HCT116 (cell line): Measurements from ENCODE around the gene GEN1. TPM values are rescaled to one million over a fixed set of nuclear protein-coding genes. Genes with fewer than 3 reads are reported as not detected.

ENCODE experiments used
- ATAC-seq: fragments of 200-7000 bp; cut with Tn5 transposase; 2 replicates; pipeline ENCODE4 v1.9.1; 2020; ENCODE audit warnings: mild to moderate bottlenecking, moderate library complexity
- BruUV-seq: library from RNA; stranded (reverse); fragments of 400-500 nt; replicated peaks from 2 replicates; lab custom pipeline; 2021; lab: Mats Ljungman, UMichigan
- CTCF ChIA-PET: fragments of 300-600 bp; sonication (Branson Sonifier 250); formaldehyde crosslinking; loops from one replicate; lab custom pipeline; 2021; ENCODE audit warnings: antibody characterized with exemption; lab: Charles Lee
- POLR2A ChIA-PET: fragments of 300-600, 350-600 bp; sonication (Branson Sonifier 250); formaldehyde crosslinking; loops from one replicate; lab custom pipeline; 2021; ENCODE audit warnings: antibody characterized with exemption; lab: Charles Lee
- RAD21 ChIA-PET, 2 experiments: fragments of 300-600 bp; sonication (Branson Sonifier 250); formaldehyde crosslinking; loops; one replicate each; lab custom pipeline; 2023; ENCODE audit warnings: low total read pairs in 2 of 2; ENCODE audit not compliant: uncharacterized antibody in 2 of 2, unreplicated experiment in 2 of 2, low non-redundant PET in 1 of 2; lab: Charles Lee
- DNase-seq: peaks from one replicate; pipeline ENCODE4 v3.0.0-alpha.2; 2010; ENCODE audit warnings: low read depth, low spot score
- H2AFZ ChIP-seq: fragments of 200-600 bp; shearing (Covaris generic), sonication (generic); 2 replicates; pipeline ENCODE4 v1.6.1; 2017; ENCODE audit warnings: low read depth, mixed run types, mixed read lengths, antibody characterized with exemption, low read length; ENCODE audit not compliant: poor library complexity, severe bottlenecking
- H3K27ac ChIP-seq: 2 replicates; pipeline ENCODE4 v1.5.1; 2012; ENCODE audit warnings: low read depth, low read length
- H3K27me3 ChIP-seq: fragments of 200-600 bp; sonication (generic); 2 replicates; pipeline ENCODE4 v1.6.1; 2016; ENCODE audit warnings: mixed run types, low read length, mixed read lengths; ENCODE audit not compliant: insufficient read depth
- H3K36me3 ChIP-seq, 2 experiments: fragments of 200-500 bp in 1 of 2; fragments of 200-600 bp in 1 of 2; sonication (Bioruptor generic) in 1 of 2; sonication (generic) in 1 of 2; 2 replicates each; pipeline versions ENCODE4 v1.5.1 to v1.6.1; 2014 to 2016; ENCODE audit warnings: low read length in 2 of 2, inconsistent platforms in 1 of 2, mixed read lengths in 1 of 2, mixed run types in 1 of 2; ENCODE audit not compliant: insufficient read depth in 2 of 2, control insufficient read depth in 1 of 2
- H3K4me1 ChIP-seq, 2 experiments: fragments of 200-600 bp in 1 of 2; sonication (generic) in 1 of 2; 2 replicates each; pipeline versions ENCODE4 v1.5.1 to v1.6.1; 2012 to 2017; ENCODE audit warnings: low read length in 2 of 2, inconsistent platforms in 1 of 2, mild to moderate bottlenecking in 1 of 2, mixed read lengths in 1 of 2, mixed run types in 1 of 2, moderate library complexity in 1 of 2; ENCODE audit not compliant: insufficient read depth in 2 of 2, control insufficient read depth in 1 of 2
- H3K4me2 ChIP-seq: fragments of 200-600 bp; sonication (generic); 2 replicates; pipeline ENCODE4 v1.6.1; 2017; ENCODE audit warnings: mixed run types, low read length, mixed read lengths
- H3K4me3 ChIP-seq, 2 experiments: fragments of 200-600 bp in 1 of 2; sonication (generic) in 1 of 2; replicated peaks in 1 of 2; 2 replicates each; pipeline ENCODE4 v1.5.1; 2011 to 2016; ENCODE audit warnings: low read length in 2 of 2, control low read depth in 1 of 2, low read depth in 1 of 2, mild to moderate bottlenecking in 1 of 2, mixed read lengths in 1 of 2, mixed run types in 1 of 2
- H3K79me2 ChIP-seq: fragments of 200-600 bp; sonication (generic); 2 replicates; pipeline ENCODE4 v1.6.1; 2017; ENCODE audit warnings: mild to moderate bottlenecking, mixed run types, low read length, moderate library complexity, mixed read lengths; ENCODE audit not compliant: insufficient read depth
- H3K9ac ChIP-seq: fragments of 200-600 bp; sonication (generic); 2 replicates; pipeline ENCODE4 v1.6.1; 2016; ENCODE audit warnings: low read length, mixed read lengths
- H3K9me2 ChIP-seq: fragments of 200-600 bp; sonication (generic), shearing (Covaris generic); 2 replicates; pipeline ENCODE4 v1.6.1; 2017; ENCODE audit warnings: mixed run types, mild to moderate bottlenecking, moderate library complexity; ENCODE audit not compliant: insufficient read depth
- H3K9me3 ChIP-seq, 2 experiments: fragments of 200-500 bp in 1 of 2; fragments of 200-600 bp in 1 of 2; sonication (Bioruptor generic) in 1 of 2; sonication (generic) in 1 of 2; 2 replicates each; pipeline ENCODE4 v1.6.1; 2014 to 2017; ENCODE audit warnings: low read length in 2 of 2, mixed read lengths in 2 of 2, inconsistent platforms in 1 of 2, low read depth in 1 of 2, mild to moderate bottlenecking in 1 of 2, mixed run types in 1 of 2, moderate library complexity in 1 of 2; ENCODE audit not compliant: control insufficient read depth in 1 of 2, insufficient read depth in 1 of 2
- H4K20me1 ChIP-seq: fragments of 200-600 bp; sonication (generic), shearing (Covaris generic); 2 replicates; pipeline ENCODE4 v1.6.1; 2017; ENCODE audit warnings: mixed run types, mild to moderate bottlenecking, moderate library complexity; ENCODE audit not compliant: insufficient read depth
- ATF3 ChIP-seq: IDR thresholded peaks from 2 replicates; pipeline ENCODE4 v1.6.1; 2012
- CEBPB ChIP-seq: IDR thresholded peaks from 2 replicates; pipeline ENCODE4 v1.6.1; 2012; ENCODE audit warnings: low read depth
- EGR1 ChIP-seq: IDR thresholded peaks from 2 replicates; pipeline ENCODE4 v1.6.1; 2012; ENCODE audit warnings: low read depth
- EZH2 ChIP-seq: fragments of 200-600 bp; sonication (generic); IDR thresholded peaks from 2 replicates; pipeline ENCODE4 v1.6.1; 2017; ENCODE audit warnings: antibody characterized with exemption, mixed run types
- EZH2phosphoT487 ChIP-seq: fragments of 200-600 bp; IDR thresholded peaks from 2 replicates; pipeline ENCODE4 v1.6.1; 2018; ENCODE audit warnings: antibody characterized with exemption, borderline replicate concordance
- JUND ChIP-seq: IDR thresholded peaks from 2 replicates; pipeline ENCODE4 v1.6.1; 2012
- RAD21 ChIP-seq: IDR thresholded peaks from 2 replicates; pipeline ENCODE4 v1.6.1; 2012; ENCODE audit warnings: low read depth, mild to moderate bottlenecking
- TCF7L2 ChIP-seq: IDR thresholded peaks from 2 replicates; pipeline ENCODE4 v1.7.0; 2011; ENCODE audit warnings: borderline replicate concordance, inconsistent platforms; ENCODE audit not compliant: insufficient read depth, insufficient read length; ENCODE audit errors: extremely low read depth
- ZBTB33 ChIP-seq: IDR thresholded peaks from 2 replicates; pipeline ENCODE4 v1.6.1; 2011; ENCODE audit warnings: mild to moderate bottlenecking, low read length, moderate library complexity; ENCODE audit not compliant: insufficient replicate concordance; ENCODE audit errors: extremely low read depth
- ZFX ChIP-seq: fragments of 450-650 bp; IDR thresholded peaks from 2 replicates; pipeline ENCODE4 v1.6.1; 2017
- intact Hi-C: fragments of 100-400 bp; cut with micrococcal nuclease; formaldehyde crosslinking; loops from 2 replicates; pipeline ENCODE4 v1.10.0; 2022
- total RNA-seq: library from RNA; stranded (reverse); gene quantifications from one replicate; pipeline ENCODE4 v1.2.1, GENCODE V29; 2021; ENCODE audit not compliant: unreplicated experiment
- TF ChIP-seq, protein P1 (sequence below), 3 experiments: fragments of 200-600 bp in 1 of 3; sonication (generic) in 1 of 3; IDR thresholded peaks in 2 of 3; conservative IDR thresholded peaks in 1 of 3; 2 replicates each; pipeline ENCODE4 v1.5.1; 2012 to 2017; ENCODE audit warnings: low read depth in 2 of 3, low read length in 2 of 3, antibody characterized with exemption in 1 of 3, borderline replicate concordance in 1 of 3, control low read depth in 1 of 3, mild to moderate bottlenecking in 1 of 3, mixed read lengths in 1 of 3, mixed run types in 1 of 3, moderate library complexity in 1 of 3; ENCODE audit not compliant: insufficient read depth in 1 of 3

GEN1 gene
- total RNA-seq, 1 experiment from 2014 or later, result 19.7 TPM

DNA sequence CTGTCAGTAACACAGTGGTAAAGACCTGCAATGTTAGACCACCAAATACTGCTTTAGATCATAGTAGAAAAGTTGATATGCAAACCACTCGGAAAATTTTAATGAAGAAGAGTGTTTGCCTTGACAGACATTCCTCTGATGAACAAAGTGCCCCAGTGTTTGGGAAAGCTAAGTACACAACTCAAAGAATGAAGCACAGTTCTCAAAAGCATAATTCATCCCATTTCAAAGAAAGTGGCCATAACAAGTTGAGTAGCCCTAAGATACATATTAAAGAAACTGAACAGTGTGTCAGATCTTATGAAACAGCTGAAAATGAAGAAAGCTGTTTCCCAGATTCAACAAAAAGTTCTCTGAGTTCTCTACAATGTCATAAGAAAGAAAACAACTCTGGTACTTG lies 27.5 kb downstream of the GEN1 start:
- no peaks in the 10 kb centered on the region for H4K20me1 ChIP-seq
- no peaks in the 10 kb centered on the region for H3K9me2 ChIP-seq
- H3K27ac ChIP-seq, result no peak overlapping the region
- DNase-seq (no peak), ATAC-seq (no peak)
- no peaks in the 10 kb centered on the region for H3K79me2 ChIP-seq
- H3K4me2 ChIP-seq, result no peak overlapping the region
- no peak overlapping the region for H3K9ac ChIP-seq
- H3K9me3 ChIP-seq, result no peaks in the 10 kb centered on the region
- no peaks in the 10 kb centered on the region for H3K27me3 ChIP-seq
- H3K4me1 ChIP-seq, result no peaks in the 10 kb centered on the region
- H3K4me3 ChIP-seq, result no peak overlapping the region
- ChIA-PET POLR2A (no interaction called here), RAD21 (no interaction called here), CTCF (no interaction called here)
- intact Hi-C loops, result no loop called here
- TF ChIP-seq, protein P1, sequence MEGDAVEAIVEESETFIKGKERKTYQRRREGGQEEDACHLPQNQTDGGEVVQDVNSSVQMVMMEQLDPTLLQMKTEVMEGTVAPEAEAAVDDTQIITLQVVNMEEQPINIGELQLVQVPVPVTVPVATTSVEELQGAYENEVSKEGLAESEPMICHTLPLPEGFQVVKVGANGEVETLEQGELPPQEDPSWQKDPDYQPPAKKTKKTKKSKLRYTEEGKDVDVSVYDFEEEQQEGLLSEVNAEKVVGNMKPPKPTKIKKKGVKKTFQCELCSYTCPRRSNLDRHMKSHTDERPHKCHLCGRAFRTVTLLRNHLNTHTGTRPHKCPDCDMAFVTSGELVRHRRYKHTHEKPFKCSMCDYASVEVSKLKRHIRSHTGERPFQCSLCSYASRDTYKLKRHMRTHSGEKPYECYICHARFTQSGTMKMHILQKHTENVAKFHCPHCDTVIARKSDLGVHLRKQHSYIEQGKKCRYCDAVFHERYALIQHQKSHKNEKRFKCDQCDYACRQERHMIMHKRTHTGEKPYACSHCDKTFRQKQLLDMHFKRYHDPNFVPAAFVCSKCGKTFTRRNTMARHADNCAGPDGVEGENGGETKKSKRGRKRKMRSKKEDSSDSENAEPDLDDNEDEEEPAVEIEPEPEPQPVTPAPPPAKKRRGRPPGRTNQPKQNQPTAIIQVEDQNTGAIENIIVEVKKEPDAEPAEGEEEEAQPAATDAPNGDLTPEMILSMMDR (IDR thresholded peaks at IDR 0.05 in 2 of 3, conservative IDR thresholded peaks at IDR 0.05 in 1 of 3; ENCODE audit: borderline replicate concordance in 1 of 3, insufficient read depth in 1 of 3, low read depth in 2 of 3, low read length in 2 of 3), result no peak
- peaks cover 9 to 13% of the 10 kb centered on the region in 2 experiments; a peak in 3 of 4 replicates for H3K36me3 ChIP-seq
- BruUV-seq, result no TSS peak
- H2AFZ ChIP-seq, result no peak overlapping the region

- TF ChIP-seq EZH2 (no peak), EZH2phosphoT487 (no peak), CEBPB (no peak), EGR1 (no peak), TCF7L2 (no peak), JUND (no peak), ZFX (no peak), ATF3 (no peak), ZBTB33 (no peak), RAD21 (no peak)
- TF ChIP-seq, protein P1 (IDR thresholded peaks at IDR 0.05 in 2 of 3, conservative IDR thresholded peaks at IDR 0.05 in 1 of 3; ENCODE audit: borderline replicate concordance in 1 of 3, insufficient read depth in 1 of 3, low read depth in 2 of 3, low read length in 2 of 3), result no peak
- Histone ChIP-seq H3K4me1 (no peaks in the 10 kb centered on the region), H3K27me3 (peaks cover 9% of the 10 kb centered on the region; the same call in 1 of the 2 replicates), H3K36me3 (no peaks in the 10 kb centered on the region), H3K4me3 (no peak overlapping the region), H3K9me2 (no peaks in the 10 kb centered on the region), H3K4me2 (no peak overlapping the region), H2AFZ (no peak overlapping the region), H3K79me2 (no peaks in the 10 kb centered on the region), H4K20me1 (no peaks in the 10 kb centered on the region), H3K27ac (no peak overlapping the region), H3K9me3 (no peaks in the 10 kb centered on the region), H3K9ac (no peak overlapping the region)
- RAD21 ChIA-PET, result no interaction called here
- CTCF ChIA-PET, result no interaction called here
- POLR2A ChIA-PET, result no interaction called here
- ATAC-seq (no peak), DNase-seq (no peak)
- intact Hi-C loops, result no loop called here
- no TSS peak for BruUV-seq
These were observed 32.8 kb downstream of the GEN1 start for GRCh38 chr2:17786727-17787126.
